NT2/D1 (cell line): ENCODE results near the gene NFIA.

Source experiments
- YY1 ChIP-seq: IDR thresholded peaks from 2 replicates; pipeline ENCODE4 v1.6.1; 2011; ENCODE audit not compliant: insufficient read length, insufficient read depth
- ZNF274 ChIP-seq: IDR thresholded peaks from 2 replicates; pipeline ENCODE4 v1.6.1; 2011; ENCODE audit warnings: mild to moderate bottlenecking, low read depth, low read length

- TF ChIP-seq YY1 (no peak), ZNF274 (no peak)
Measured at GRCh38 chr1:61125895-61126294, 43.5 kb downstream of the NFIA start.
